Activated B cell treated with CpG ODN at 0.5 μM for 24 hours (primary cell): ENCODE data around the gene KRT16. TPM values are rescaled to one million over a fixed set of nuclear protein-coding genes. Genes with fewer than 3 reads are reported as not detected.
"Not testable (repeated sequence)": the region's sequence is repeated elsewhere in the genome, so short reads cannot be mapped to it uniquely, and the experiment has no call there.

Experiments used
- ATAC-seq: fragments of 200-7000 bp; cut with Tn5 transposase; one replicate; pipeline ENCODE4 v1.10.0; 2021; ENCODE audit warnings: low read depth, mild to moderate bottlenecking, moderate library complexity
- CTCF ChIA-PET: fragments of 350-600 bp; sonication (Branson Sonifier 250); formaldehyde crosslinking; loops from one replicate; lab custom pipeline; 2021; ENCODE audit warnings: antibody characterized with exemption; lab: Charles Lee
- POLR2A ChIA-PET: fragments of 350-600 bp; sonication (Branson Sonifier 250); formaldehyde crosslinking; loops from one replicate; lab custom pipeline; 2021; ENCODE audit warnings: antibody characterized with exemption; lab: Charles Lee
- DNase-seq: peaks from one replicate; pipeline ENCODE4 v3.0.0; 2022
- H3K27ac Mint-ChIP-seq: one replicate; pipeline ENCODE4 v1.8.0; 2020; ENCODE audit warnings: mixed read lengths
- H3K27me3 Mint-ChIP-seq: one replicate; pipeline ENCODE4 v1.8.0; 2021; ENCODE audit warnings: mixed read lengths
- H3K36me3 Mint-ChIP-seq: one replicate; pipeline ENCODE4 v1.8.0; 2021; ENCODE audit warnings: low read depth, mixed read lengths
- H3K4me1 Mint-ChIP-seq: one replicate; pipeline ENCODE4 v1.8.0; 2021; ENCODE audit warnings: mixed read lengths
- H3K4me3 Mint-ChIP-seq: one replicate; pipeline ENCODE4 v1.8.0; 2020; ENCODE audit warnings: mild to moderate bottlenecking, mixed read lengths
- H3K9me3 Mint-ChIP-seq: one replicate; pipeline ENCODE4 v1.8.0; 2020; ENCODE audit warnings: mixed read lengths
- CTCF ChIP-seq: fragments of 200-600 bp; IDR thresholded peaks from one replicate; pipeline ENCODE4 v1.8.0; 2022; ENCODE audit warnings: antibody characterized with exemption, mild to moderate bottlenecking
- intact Hi-C: fragments of 100-400 bp; cut with micrococcal nuclease; formaldehyde crosslinking; loops from one replicate; pipeline ENCODE4 v1.15.1; 2024
- total RNA-seq: library from RNA; stranded (reverse); gene quantifications from 2 replicates; pipeline ENCODE4 v1.2.3, GENCODE V29; 2022

Gene KRT16
- total RNA-seq, 1 donor from 2014 or later, result not detected

- ATAC-seq (no peak), DNase-seq (no peak)
- intact Hi-C loops, result no loop called here
- Mint-ChIP-seq H3K27ac (no peak overlapping the region), H3K9me3 (no peaks in the 10 kb centered on the region), H3K4me3 (no peak overlapping the region), H3K27me3 (peaks cover 13% of the 10 kb centered on the region), H3K36me3 (no peaks in the 10 kb centered on the region), H3K4me1 (no peaks in the 10 kb centered on the region)
- ChIA-PET POLR2A (no interaction called here), CTCF (no interaction called here)
- TF ChIP-seq CTCF, result no peak
These were observed 17.5 kb upstream of the KRT16 start for GRCh38 chr17:41629826-41630670.

GRCh38 chr17:41629316-41629715 lies 16.7 kb upstream of the KRT16 start:
- Mint-ChIP-seq H3K27ac (no peak overlapping the region), H3K9me3 (no peaks in the 10 kb centered on the region), H3K36me3 (no peaks in the 10 kb centered on the region), H3K4me3 (no peak overlapping the region), H3K4me1 (no peaks in the 10 kb centered on the region), H3K27me3 (peaks cover 13% of the 10 kb centered on the region)
- ATAC-seq, result no peak
- POLR2A ChIA-PET, result no interaction called here
- no peak for TF ChIP-seq CTCF
- intact Hi-C loops, result no loop called here
- CTCF ChIA-PET, result no interaction called here
- DNase-seq, result no peak

GRCh38 chr17:41628621-41629255 lies 16.2 kb upstream of the KRT16 start:
- DNase-seq, H3K36me3 Mint-ChIP-seq, ATAC-seq, CTCF ChIA-PET, H3K27ac Mint-ChIP-seq, H3K4me1 Mint-ChIP-seq, H3K9me3 Mint-ChIP-seq, POLR2A ChIA-PET, H3K4me3 Mint-ChIP-seq, intact Hi-C loops: not testable (repeated sequence)
- H3K27me3 Mint-ChIP-seq, result peaks cover 13% of the 10 kb centered on the region

- CTCF ChIA-PET, H3K4me3 Mint-ChIP-seq, H3K27ac Mint-ChIP-seq, POLR2A ChIA-PET, DNase-seq, ATAC-seq, H3K36me3 Mint-ChIP-seq, H3K4me1 Mint-ChIP-seq, H3K9me3 Mint-ChIP-seq, intact Hi-C loops: not testable (repeated sequence)
- H3K27me3 Mint-ChIP-seq, result peaks cover 13% of the 10 kb centered on the region
These were observed 15.5 kb upstream of the KRT16 start for GRCh38 chr17:41628073-41628370.

GRCh38 chr17:41627316-41628072 lies 14.9 kb upstream of the KRT16 start:
- no peak for DNase-seq
- Mint-ChIP-seq H3K4me3 (no peak overlapping the region), H3K27me3 (peaks cover 13% of the 10 kb centered on the region), H3K4me1 (no peaks in the 10 kb centered on the region), H3K9me3 (no peaks in the 10 kb centered on the region), H3K36me3 (no peaks in the 10 kb centered on the region), H3K27ac (no peak overlapping the region)
- intact Hi-C loops, result no loop called here
- no peak for TF ChIP-seq CTCF
- ATAC-seq, result no peak
- ChIA-PET POLR2A (no interaction called here), CTCF (no interaction called here)

GRCh38 chr17:41626914-41627295 lies 14.3 kb upstream of the KRT16 start:
- H3K4me3 Mint-ChIP-seq, ATAC-seq, H3K4me1 Mint-ChIP-seq, H3K36me3 Mint-ChIP-seq, H3K27ac Mint-ChIP-seq, CTCF ChIA-PET, H3K9me3 Mint-ChIP-seq, DNase-seq, intact Hi-C loops, POLR2A ChIA-PET: not testable (repeated sequence)
- H3K27me3 Mint-ChIP-seq, result peaks cover 13% of the 10 kb centered on the region

DNA sequence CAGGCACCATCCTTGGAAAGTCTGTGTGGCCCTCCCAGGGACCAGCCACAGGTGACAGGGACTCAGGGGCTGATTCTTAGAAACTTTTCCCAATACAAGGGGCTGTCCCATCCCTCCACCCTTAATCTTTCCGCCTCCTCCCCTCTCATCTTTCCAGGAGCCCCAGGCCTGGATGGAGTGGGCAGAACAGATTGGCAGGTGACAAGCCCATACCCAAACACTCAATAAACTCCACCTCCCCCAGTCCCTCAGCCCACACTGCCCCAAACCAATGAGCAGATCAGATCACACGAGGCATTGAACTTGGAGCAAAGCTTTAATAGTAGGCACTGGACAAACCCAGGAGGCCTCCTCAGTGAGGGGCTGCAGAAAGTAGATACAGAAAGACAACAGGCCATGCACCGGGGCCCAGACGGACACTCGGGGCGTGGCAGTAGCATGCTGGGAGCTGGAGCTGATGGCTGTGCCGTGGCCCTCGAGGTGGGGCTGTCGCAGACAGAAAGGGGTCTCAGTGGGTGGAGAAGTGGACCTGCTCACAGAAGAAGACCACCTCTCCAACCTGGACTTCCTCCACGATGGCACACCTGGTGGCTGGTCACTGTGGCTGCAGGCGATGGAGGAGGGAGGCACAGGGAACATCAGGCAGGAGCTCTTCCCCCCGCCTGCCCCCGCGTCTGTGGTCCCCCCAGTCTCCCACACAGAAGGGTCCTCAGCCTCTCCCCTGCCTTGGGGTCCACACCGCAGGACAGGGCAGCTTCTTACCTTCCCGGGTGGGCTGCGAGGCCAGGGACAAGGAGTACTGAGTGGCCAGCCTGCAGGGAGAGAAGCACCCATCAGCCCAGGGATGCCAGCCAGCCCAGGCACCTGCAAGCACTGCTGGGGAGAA lies 13.7 kb upstream of the KRT16 start:
- H3K36me3 Mint-ChIP-seq, H3K4me1 Mint-ChIP-seq, H3K4me3 Mint-ChIP-seq, POLR2A ChIA-PET, H3K9me3 Mint-ChIP-seq, DNase-seq, CTCF ChIA-PET, ATAC-seq, intact Hi-C loops, H3K27ac Mint-ChIP-seq: not testable (repeated sequence)
- H3K27me3 Mint-ChIP-seq, result peaks cover 17% of the 10 kb centered on the region
